ENCODE measurements around the gene MSMB. TPM values are rescaled to one million over a fixed set of nuclear protein-coding genes. Genes with fewer than 3 reads are reported as not detected.
"Not testable (repeated sequence)": the region's sequence is repeated elsewhere in the genome, so short reads cannot be mapped to it uniquely, and the experiment has no call there.

MSMB gene
- total RNA-seq, 2 donors from 2014 or later: not detected

GRCh38 chr10:46073564-46073963 lies 27.5 kb upstream of the MSMB start:
- no peak for DNase-seq
- ATAC-seq: no peak
- intact Hi-C loops (cut with DNase I): no loop called here

GRCh38 chr10:46070749-46071148 lies 24.7 kb upstream of the MSMB start:
- intact Hi-C loops (cut with DNase I): no loop called here
- DNase-seq: no peak
- no peak for ATAC-seq

GRCh38 chr10:46069771-46070463 lies 23.8 kb upstream of the MSMB start:
- DNase-seq (no peak), ATAC-seq (no peak)
- intact Hi-C loops (cut with DNase I): no loop called here

GRCh38 chr10:46068905-46069304 lies 22.8 kb upstream of the MSMB start:
- ATAC-seq (no peak), DNase-seq (no peak)

GRCh38 chr10:46068117-46068516 lies 22.0 kb upstream of the MSMB start:
- intact Hi-C loops (cut with DNase I): no loop called here

More at GRCh38 chr10:46068905-46069304, 22.8 kb upstream of the MSMB start:
- intact Hi-C loops (cut with DNase I): no loop called here

GRCh38 chr10:46064269-46064817 lies 18.3 kb upstream of the MSMB start:
- intact Hi-C loops (cut with DNase I): no loop called here
- DNase-seq (no peak), ATAC-seq (no peak)

More at GRCh38 chr10:46068117-46068516, 22.0 kb upstream of the MSMB start:
- no peak for ATAC-seq
- no peak for DNase-seq

- intact Hi-C loops (cut with DNase I): no loop called here
- ATAC-seq (no peak), DNase-seq (no peak)
These were observed 16.8 kb upstream of the MSMB start for GRCh38 chr10:46062723-46063428.

- intact Hi-C loops (cut with DNase I): no loop called here
- ATAC-seq (no peak), DNase-seq (no peak)
These were observed 14.6 kb upstream of the MSMB start for GRCh38 chr10:46060706-46061105.

GRCh38 chr10:46057927-46058326 lies 11.9 kb upstream of the MSMB start:
- intact Hi-C loops (cut with DNase I); DNase-seq; ATAC-seq: not testable (repeated sequence)

GRCh38 chr10:46057038-46057437 lies 11.0 kb upstream of the MSMB start:
- DNase-seq (no peak), ATAC-seq (no peak)
- intact Hi-C loops (cut with DNase I): no loop called here

- DNase-seq: no peak
- ATAC-seq: no peak
- intact Hi-C loops (cut with DNase I): no loop called here
These were observed 9.7 kb upstream of the MSMB start for GRCh38 chr10:46055771-46056170.

GRCh38 chr10:46053534-46054434 lies 7.7 kb upstream of the MSMB start:
- intact Hi-C loops (cut with DNase I): no loop called here
- DNase-seq (no peak), ATAC-seq (no peak)

GRCh38 chr10:46052791-46053375 lies 6.8 kb upstream of the MSMB start:
- intact Hi-C loops (cut with DNase I): no loop called here
- DNase-seq (no peak), ATAC-seq (no peak)

GRCh38 chr10:46052057-46052790 lies 6.2 kb upstream of the MSMB start:
- intact Hi-C loops (cut with DNase I): no loop called here
- no peak for DNase-seq
- ATAC-seq: no peak

- intact Hi-C loops (cut with DNase I): no loop called here
These were observed 5.0 kb upstream of the MSMB start for GRCh38 chr10:46050941-46051623.

GRCh38 chr10:46049497-46049831 lies 3.4 kb upstream of the MSMB start:
- intact Hi-C loops (cut with DNase I); DNase-seq; ATAC-seq: not testable (repeated sequence)

More at GRCh38 chr10:46050941-46051623, 5.0 kb upstream of the MSMB start:
- no peak for ATAC-seq
- no peak for DNase-seq

GRCh38 chr10:46048152-46048551 lies 2.1 kb upstream of the MSMB start:
- no peak for DNase-seq
- ATAC-seq: no peak

GRCh38 chr10:46042527-46042926 lies 3.5 kb downstream of the MSMB start:
- intact Hi-C loops (cut with DNase I): no loop called here
- DNase-seq (no peak), ATAC-seq (no peak)

More at GRCh38 chr10:46048152-46048551, 2.1 kb upstream of the MSMB start:
- intact Hi-C loops (cut with DNase I): no loop called here
